Measurements from ENCODE around the gene CDKN2B-AS1.
A peak's percentile ranks its signal among the peaks of the same experiment; 100 is the strongest.

CDKN2B-AS1 gene

DNA sequence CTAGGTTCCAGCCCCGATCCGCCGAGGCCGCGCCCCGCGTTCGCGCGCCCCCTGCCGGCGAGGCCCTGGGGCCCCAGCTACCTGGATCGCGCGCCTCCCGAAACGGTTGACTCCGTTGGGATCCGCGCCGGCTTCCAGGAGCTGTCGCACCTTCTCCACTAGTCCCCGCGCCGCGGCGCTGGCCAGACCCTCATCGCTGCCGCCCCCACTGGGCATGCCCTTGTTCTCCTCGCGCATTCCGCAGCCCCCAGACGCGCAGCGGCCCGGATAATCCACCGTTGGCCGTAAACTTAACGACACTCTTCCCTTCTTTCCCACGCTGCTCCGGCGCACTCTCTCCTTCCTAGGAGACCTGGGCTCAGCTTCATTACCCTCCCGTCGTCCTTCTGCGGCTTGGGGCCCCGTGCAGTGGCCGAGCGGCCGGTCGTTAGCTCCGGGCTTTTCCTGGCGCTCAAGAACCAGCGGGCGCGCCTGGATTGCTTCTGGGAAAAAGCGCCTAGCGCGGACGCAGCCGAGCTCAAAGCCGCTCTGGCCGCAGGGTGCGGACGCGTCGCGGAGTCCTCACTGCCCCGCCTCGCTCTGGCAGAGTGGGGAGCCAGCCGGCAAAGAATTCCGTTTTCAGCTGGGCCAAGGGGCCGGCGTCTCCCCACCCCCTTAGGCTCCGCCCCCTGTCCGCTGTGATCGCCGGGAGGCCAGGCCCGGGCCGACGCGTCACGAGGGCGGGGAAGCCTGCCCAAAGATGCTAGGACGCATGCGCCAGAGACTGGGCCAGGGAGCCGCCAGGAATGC lies 14.3 kb downstream of the CDKN2B-AS1 start, which contains the start of gene CDKN2B:
TSS of gene CDKN2B (minus strand) at position 589 of the 789 bp plus-strand sequence. CDS start at position 237, 352 bp downstream.
- DNase-seq: peak; percentile 42

DNA sequence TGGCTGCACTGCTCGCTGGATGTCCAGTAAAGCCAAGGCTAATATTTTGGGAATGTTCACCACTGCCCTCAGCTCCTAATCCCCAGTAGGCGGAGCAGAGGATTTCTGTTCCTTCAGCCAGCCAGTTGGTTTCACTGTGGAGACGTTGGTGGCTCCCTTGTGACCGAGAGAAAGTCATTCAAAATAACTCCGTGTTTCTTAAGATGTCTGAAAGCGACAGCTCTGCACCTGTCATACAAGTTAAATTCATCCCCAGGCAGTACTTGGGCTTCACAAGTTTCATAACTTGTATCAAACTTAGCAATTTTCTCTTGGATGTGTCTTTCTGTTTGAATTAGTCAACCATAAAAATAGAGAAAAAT lies 14.9 kb downstream of the CDKN2B-AS1 start:
- no peak for DNase-seq

DNA sequence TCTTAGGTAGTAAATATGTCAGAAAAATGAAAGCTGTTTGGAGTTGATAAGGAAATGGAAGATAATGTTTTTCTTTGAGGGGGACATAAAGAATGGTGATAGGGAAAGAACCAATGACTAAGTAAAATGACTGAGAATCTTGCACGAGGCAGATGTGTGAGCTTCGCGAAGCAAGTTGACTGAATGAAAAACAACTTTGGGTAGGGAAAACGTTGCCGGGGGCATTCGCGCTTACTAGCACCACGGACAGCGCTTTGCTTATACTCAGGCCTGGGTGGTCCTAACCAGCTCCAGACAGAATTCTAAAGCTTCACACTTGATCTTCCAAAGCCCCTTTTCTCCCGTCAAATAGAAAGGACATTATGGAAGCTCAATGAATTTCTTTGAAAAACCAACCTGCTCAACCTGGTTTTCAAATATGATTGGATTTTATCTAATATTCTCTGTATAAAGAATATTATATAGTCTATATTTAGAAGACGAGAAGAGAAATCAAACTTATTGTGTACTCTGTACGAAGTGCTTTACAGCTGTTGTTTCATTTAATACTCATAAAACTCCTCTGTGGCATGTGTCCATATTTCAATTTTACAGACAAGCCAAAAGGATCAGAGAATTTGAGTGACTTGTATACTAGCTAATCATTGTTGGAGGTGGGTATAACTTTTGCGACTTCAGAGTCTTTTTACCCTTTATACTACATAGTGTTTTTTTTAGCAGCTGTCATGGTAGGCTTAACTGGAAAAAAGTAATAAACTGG lies 16.5 kb downstream of the CDKN2B-AS1 start:
- no peak for DNase-seq

DNA sequence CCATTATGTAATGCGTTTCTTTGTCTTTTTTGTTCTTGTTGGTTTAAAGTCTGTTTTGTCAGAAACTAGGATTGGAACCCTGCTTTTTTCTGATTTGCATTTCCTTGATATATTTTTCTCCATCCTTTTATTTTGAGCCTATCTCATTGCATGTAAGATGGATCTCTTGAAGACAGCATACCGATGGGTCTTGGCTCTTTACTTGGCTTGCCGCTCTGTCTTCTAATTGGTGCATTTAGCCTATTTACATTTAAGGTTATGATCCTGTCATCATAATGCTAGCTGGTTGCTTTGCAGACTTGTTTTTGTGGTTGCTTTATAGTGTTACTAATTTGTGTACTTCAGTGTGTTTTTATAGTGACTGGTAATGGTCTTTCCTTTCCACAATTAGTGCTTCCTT lies 27.8 kb downstream of the CDKN2B-AS1 start:
- DNase-seq: no peak

DNA sequence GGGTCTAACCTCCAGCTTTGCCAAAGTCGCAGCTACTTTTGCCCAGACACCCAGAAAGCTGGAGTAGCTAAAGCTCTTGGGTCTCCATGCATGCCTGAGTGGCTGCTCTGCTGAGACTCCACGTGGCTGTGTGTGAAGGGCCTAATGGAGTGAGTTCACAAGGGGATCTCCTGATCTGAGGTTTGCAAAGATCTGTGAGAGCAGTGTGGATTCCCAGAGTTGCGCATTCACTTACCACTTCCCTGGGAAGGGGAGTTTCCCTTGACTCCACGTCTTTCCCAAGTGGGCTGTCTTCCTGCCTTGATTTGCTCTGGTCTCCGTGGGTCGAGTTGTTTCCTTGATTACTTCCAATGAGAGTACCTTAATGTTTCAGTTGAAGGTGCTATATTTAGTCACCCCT lies 32.1 kb downstream of the CDKN2B-AS1 start:
- DNase-seq: no peak

DNA sequence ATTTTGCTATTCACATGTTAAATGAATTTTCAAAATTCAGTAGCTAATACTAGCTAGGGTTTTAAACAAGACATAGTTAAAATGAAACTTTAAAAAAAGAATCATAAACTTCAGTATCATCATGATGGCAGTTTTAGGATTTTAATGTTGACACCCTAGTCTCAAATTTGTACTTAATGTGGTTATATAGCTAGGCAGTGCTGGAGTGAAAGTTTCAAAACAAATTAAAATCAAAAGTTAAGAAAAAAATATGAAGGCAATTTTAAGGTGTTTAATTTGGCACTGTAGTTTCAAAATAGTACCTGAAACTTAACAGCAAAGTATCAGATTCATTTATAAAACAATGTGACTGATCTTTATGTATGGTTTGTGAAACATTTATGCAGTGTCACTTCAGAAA lies 33.8 kb downstream of the CDKN2B-AS1 start:
- DNase-seq: no peak

DNA sequence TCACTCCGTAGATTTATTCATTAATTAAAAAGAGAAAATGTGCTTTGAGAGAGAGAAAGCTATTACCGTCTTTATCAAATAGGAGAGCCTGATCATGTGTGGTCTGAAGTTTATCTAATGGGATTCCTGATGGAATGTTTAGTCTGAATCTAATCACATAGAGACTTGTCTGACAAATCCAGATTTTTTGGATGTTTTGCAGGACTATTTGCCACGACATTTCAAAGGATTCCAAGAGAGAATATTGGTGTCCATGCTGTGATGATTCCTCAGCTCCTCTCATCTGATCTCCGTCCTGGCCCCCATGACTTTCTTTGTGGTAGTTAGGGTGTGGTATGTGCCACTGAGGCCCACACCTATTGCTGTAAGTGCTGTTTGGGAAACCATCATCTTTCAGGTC lies 34.6 kb downstream of the CDKN2B-AS1 start:
- DNase-seq: no peak

DNA sequence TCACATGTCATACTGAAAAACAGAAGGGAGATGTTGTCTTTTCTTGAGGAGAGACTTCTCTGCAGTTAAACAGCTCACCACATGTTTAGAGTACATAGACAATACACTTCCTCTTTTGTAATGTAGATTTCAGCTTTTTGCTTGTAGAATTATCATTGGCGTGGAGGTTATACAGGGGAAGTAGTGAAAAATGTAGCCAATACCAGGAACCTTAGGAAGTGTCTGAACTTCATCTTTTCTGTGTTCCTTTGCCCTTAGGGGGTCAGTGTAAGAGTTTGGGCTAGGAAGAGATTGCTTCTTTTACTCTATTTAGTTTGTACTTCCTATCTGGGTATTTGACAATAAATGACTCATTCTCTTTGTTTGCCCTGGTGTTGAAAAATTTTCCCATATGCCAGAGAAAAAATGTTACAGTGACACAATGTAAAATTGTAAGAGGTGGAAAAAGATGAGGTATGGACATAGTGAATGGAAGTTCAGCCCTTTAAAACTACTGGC lies 35.6 kb downstream of the CDKN2B-AS1 start:
- no peak for DNase-seq

DNA sequence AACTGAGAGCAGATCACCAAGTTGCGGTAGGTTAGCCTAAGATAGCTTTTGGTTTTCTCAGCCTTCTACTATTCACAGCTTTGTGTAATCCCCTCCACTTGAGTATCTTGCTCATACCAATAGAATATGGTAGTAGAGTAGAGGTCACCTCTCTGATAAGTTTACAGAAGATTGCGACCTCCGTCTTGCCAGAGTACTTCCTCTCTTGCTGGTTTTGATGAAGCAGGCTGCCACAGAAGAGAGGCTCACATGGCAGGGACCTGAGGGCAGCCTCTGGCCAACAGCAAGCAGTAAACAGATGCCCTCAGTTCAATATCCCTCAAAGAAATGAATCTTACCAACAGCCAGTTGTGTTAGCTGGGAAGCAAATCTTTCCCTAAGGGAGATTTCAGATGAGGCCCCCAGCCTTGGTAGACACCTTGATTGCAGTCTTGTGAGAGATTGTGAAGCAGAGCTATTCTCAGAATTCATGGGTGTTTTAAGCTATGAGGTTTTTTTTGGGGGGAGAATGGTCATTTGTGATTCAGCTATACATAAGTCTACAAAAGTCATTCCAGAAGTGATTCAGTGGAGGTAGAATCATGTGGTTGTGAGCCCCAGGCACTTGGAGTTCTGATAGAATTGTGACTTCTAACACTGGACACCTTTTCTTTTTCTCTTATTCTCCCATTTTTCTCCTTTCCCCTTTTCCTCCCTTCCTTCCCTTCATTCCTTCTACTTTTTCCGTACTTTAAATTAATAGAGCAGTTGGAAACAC lies 37.2 kb downstream of the CDKN2B-AS1 start:
- DNase-seq: no peak

DNA sequence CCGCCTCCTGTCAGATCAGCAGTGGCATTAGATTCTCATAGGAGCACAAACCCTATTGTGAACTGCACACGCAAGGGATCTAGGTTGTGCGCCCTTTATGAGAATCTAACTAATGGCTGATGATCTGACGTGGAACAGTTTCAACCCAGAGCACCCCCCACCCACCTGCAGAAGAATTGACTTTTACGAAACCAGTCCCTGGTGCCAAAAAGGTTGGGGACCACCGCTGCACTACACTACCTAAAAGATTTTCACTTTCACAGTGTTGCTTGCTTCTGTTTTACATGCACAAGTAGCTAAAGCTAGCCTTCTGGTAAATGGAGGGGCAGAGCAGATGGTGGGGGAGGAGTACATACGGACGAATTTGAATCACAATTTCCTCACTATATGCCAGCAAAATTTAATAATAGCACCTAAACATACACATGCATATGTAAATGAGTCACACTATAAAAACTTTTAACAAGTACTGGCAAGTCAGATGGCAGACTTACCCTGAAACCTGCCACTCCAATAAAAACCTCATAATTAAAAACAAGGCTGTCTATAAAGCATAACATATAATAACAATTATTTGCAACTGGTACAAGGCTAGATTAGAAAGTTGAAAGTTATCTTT lies 38.5 kb downstream of the CDKN2B-AS1 start:
- no peak for DNase-seq

DNA sequence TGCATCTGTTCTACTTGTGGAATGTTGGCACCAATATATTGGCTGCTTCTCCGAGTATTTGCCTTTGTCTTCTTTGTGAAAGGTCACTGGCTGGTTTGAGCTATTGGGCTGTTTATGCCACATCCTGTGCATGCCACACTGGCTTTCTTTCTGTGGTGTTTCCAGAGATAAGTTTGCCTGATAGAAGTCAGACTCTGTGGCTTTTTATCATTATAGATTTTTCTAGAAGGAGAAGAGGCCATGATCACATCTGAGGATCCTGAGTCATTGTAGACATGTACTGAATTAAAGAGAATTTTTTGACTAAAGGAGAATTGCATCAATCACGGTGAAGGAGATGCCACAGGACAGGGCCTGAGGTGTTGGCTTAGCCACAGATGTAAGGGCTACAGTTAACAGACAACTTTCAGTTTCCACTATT lies 41.0 kb downstream of the CDKN2B-AS1 start:
- DNase-seq: no peak

DNA sequence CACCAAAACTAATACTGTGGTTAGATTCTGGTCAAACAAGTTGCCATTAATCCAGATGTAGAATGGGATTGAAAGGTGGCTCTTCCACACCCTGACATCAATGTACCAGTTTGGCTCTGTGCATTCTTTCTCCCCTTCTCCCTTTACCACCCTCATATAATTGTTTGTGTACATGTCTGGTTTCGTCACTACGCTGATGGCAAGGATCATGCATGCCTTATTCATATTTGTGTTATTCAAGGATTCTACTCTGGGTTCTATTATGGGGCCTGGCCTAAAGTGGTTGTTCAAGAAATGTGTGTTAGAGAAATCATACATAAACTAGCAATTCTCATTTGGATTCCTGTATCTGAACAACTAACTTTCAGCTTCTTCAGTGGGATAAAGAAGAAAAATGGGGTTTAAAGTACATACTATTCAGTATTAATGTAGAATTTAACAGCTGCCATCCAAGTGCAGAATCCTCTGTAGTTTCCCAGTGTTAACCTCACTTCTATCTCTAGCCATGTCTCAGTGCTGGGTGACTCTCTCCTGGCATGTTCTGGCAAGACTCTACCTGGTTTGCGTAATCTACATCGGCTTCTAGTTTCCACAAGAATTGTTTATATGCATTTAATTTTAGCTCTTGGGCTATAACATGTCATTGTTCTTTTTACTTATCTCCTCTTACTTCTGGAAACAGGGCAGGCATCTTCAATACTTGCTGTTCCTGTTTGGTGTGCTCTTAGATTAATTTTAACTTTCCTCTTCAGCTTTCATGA lies 42.5 kb downstream of the CDKN2B-AS1 start:
- DNase-seq: no peak

DNA sequence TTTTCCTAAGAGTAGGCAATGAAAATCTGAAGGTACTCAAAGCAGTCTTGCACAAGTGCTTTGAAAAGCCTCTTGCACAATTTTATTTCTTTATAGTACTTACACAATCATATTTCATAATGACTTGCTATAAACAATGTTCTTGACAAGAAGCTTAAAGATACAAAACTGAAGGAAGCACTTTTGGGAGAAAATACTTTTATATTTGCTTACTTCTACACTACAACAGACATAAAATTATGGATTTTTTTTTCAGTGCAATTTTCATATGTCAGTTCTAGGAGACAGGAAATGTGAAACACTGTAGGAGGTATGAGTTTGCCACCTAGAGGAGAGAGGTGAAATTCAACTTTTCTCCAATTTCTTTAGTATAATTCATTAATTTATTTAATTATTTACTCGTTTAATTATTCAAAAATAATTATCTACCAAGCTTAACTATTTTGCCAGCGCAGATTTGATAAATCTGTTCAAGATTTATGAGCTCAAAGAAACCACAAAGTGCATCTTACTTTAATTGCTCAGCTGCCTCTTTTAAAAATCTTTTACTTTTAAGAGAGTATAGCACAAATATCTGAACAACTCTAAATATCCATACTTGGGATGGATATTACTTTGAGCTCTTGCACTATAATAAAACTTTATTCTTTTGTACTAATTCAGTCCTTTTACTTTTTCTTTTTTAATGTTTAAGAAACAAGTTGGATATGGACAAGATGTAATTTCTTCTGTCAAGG lies 43.5 kb downstream of the CDKN2B-AS1 start:
- no peak for DNase-seq

DNA sequence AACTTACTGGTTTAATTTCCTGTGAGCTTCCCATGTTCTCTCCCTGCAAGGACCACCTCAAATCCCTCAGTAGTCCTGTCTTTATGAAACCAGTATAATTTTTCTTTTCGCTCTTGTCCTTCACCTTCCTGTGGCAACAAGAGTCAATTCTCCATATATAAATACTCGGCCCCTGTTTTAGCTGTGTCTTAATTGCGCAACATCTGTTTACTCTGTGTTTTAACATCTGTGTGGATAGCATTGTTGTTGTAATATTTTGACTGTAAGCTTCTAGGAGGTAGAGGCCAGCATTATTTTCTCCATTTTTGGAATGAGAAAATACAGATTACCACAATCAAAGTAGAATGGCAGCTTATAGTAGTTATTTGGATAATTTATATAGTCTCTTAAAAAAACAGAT lies 44.7 kb downstream of the CDKN2B-AS1 start:
- DNase-seq: no peak

DNA sequence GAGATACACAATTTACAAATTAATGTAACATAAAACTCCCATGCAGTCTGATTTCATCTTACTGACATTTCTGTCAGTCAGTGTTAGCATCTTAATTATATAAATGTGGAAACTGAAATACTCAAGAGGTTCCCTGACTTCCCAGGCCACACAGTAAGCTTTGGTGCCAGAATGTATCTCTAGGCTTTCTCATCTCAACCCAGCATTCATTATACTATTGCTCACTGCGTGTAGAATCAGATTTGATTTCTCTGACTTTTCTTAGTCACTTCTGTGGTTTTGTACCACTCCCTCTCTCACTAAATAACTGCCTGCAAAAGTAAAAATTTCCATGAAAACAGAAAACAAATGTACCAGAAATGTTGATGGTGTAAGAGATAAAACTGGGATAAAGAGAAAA lies 46.2 kb downstream of the CDKN2B-AS1 start:
- DNase-seq: no peak

DNA sequence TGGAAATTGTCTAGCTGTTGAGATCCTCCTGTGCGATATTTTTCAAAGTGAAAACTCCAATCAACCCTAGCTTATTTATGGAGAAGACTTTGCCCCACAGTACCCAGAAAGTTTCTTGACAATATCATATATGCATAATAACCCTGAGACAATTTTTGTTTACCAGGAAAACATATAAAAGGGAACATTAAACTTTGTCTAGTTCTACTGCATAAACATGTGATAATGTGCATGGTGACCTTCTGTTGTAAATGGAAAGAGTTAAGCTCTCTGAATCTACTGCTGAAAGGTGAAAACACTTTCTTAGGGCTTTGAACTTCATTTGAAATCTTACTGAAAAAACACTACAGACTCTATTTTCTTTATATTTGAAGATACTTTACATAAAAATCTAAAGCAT lies 46.8 kb downstream of the CDKN2B-AS1 start:
- no peak for DNase-seq

DNA sequence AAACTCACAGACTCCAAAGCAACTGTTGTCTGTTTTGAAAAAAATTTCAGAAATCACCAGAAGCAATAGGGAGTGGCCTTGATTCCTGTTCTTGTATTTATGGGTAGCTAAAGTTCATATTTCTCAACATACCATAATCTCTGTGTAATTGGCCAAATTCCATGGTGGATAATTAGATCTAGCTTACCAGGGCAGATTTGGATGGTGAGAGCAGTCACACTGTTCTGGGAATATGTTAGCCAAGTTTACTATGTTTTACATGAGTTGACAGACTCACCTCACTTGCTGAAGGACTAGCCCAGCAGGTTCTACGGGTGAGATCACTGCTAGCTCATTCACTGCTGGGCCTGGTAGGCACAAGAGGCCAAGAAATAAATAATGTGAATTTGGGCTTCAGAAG lies 47.2 kb downstream of the CDKN2B-AS1 start:
- DNase-seq: no peak

DNA sequence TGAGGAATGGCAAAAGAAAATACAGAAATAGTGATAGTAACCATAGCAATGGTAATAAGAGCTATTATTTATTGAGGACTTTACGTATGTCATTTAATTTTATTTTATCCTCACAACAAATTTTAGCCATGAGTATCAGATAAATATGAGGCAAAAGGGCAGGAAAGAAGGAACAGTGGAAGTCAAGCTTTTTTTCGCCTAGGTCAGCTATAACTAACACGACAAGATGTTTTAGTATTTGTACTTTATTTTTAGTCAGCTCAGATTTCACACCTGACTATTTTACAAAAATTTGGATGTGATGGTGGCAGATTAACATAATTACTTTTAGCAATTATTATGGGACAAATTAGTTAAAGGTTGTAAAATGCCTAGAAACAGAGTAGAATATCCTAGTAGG lies 49.3 kb downstream of the CDKN2B-AS1 start:
- DNase-seq: no peak

DNA sequence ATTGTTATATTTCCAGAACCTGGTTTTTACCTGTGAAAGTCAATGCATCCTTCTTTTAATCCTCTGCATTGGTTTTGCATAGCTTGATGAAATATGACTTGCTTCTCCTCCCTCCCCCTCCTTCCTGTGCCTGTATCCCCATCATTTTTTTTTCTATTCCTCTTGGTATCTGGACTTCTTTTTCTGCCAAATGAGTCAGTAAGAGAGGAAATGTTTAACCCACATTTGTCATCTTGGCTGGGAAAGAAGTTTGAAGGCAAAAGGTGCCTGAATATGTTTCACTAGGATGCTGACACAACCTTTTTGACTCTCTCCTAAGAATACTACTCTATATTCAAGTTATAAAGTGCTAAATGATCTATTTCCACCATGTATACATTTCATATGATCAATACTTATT lies 50.0 kb downstream of the CDKN2B-AS1 start:
- DNase-seq: no peak

DNA sequence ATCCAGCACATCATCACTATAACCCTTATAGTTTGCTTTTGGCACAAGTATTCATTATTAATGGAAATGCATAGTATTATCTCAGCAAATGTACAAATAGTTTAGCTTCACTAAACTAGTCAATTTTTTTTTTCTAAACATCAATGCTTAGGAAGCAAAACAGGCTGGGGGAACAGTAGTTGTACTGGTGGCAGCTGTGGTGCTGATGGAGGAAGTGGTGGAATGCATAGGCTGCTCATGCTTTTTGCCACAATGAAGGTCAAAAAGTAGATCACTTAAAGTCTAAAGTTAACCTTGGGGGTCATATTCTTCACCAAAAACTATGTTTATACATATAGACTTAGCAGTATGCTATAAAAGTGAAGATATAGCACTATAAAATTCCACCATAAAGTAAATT lies 50.8 kb downstream of the CDKN2B-AS1 start:
- DNase-seq: no peak

DNA sequence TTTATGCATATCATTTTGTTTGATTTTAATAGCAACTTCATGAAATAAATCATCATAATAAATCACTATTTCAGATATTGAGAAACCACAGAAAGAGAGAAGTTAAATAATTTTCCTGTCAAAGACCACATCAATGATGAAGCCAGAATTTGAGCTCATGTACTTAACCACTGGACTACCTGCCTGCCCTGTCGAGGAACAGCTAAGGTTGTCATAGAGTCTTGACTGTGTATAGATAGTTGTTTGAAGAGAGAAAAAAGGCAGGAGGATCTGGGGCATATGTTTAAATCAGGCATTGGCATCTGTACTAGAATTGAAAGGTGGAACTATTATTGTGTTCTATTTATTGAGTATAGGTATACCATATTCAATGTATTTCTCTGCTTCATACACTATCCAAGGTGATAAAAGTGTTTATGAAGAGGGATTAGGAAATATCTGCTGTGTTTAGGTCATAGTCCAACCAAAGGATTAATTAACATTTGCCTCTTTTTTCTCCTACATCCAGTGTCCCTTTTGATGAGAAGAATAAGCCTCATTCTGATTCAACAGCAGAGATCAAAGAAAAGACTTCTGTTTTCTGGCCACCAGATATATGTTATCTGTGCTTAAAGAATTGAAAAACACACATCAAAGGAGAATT lies 51.8 kb downstream of the CDKN2B-AS1 start:
- no peak for DNase-seq
